Osteocyte (in vitro differentiated cells): ENCODE results near the gene MLLT3. TPM values are rescaled to one million over a fixed set of nuclear protein-coding genes. Genes with fewer than 3 reads are reported as not detected.

Source experiments
- DNase-seq: peaks from one replicate; pipeline ENCODE4 v3.0.0; 2021; ENCODE audit warnings: mixed read lengths; ENCODE audit not compliant: unreplicated experiment; ENCODE audit errors: extremely low spot score
- H3K27ac Mint-ChIP-seq: one replicate; pipeline ENCODE4 v1.8.0; 2021; ENCODE audit warnings: mild to moderate bottlenecking, mixed read lengths; ENCODE audit not compliant: unreplicated experiment
- H3K27me3 Mint-ChIP-seq: one replicate; pipeline ENCODE4 v1.8.0; 2021; ENCODE audit warnings: mixed read lengths; ENCODE audit not compliant: unreplicated experiment
- H3K36me3 Mint-ChIP-seq: one replicate; pipeline ENCODE4 v1.8.0; 2021; ENCODE audit warnings: mixed read lengths; ENCODE audit not compliant: unreplicated experiment
- H3K4me1 Mint-ChIP-seq: one replicate; pipeline ENCODE4 v1.8.0; 2021; ENCODE audit warnings: mixed read lengths; ENCODE audit not compliant: unreplicated experiment
- H3K4me3 Mint-ChIP-seq: one replicate; pipeline ENCODE4 v1.8.0; 2021; ENCODE audit warnings: mild to moderate bottlenecking, moderate library complexity, mixed read lengths; ENCODE audit not compliant: unreplicated experiment
- H3K9me3 Mint-ChIP-seq: one replicate; pipeline ENCODE4 v1.8.0; 2021; ENCODE audit warnings: mixed read lengths; ENCODE audit not compliant: unreplicated experiment
- total RNA-seq: library from RNA; stranded (reverse); gene quantifications from 2 replicates; pipeline ENCODE4 v1.2.1, GENCODE V29; 2021
- TF ChIP-seq, protein P1 (sequence below): fragments of 200-600 bp; sonication (generic); IDR thresholded peaks from 2 replicates; pipeline ENCODE4 v1.5.0; 2021; ENCODE audit warnings: antibody characterized with exemption, mild to moderate bottlenecking, moderate library complexity

MLLT3 gene
- total RNA-seq, 1 donor from 2014 or later: 19.5 TPM

- Mint-ChIP-seq H3K27me3 (no peaks in the 10 kb centered on the region), H3K4me1 (peaks cover 40% of the 10 kb centered on the region)
These were observed 241.8 kb downstream of the MLLT3 start for GRCh38 chr9:20380546-20380945.

DNA sequence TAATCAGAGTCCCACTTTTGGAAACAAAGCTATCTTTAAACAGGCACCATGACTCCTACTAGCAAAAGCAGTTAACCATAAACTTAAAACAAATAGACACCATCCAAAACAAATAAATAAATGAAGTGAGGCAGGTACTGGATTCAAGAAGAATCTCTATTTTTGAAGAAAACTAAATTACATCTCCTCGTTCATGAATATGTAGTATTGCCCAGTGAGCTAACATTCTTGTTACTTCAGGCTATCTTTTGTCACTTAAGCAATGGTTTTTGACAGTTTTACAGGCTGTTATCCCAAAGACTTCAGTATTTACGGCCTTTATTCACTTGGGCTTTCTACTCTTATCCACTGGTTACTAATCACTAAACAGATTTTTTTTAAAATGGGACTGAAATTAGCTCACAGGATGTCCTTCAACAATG is 242.5 kb downstream of the MLLT3 start:
- peaks cover 2% of the 10 kb centered on the region for H3K36me3 Mint-ChIP-seq

More at GRCh38 chr9:20380546-20380945, 241.8 kb downstream of the MLLT3 start:
- TF ChIP-seq, protein P1, sequence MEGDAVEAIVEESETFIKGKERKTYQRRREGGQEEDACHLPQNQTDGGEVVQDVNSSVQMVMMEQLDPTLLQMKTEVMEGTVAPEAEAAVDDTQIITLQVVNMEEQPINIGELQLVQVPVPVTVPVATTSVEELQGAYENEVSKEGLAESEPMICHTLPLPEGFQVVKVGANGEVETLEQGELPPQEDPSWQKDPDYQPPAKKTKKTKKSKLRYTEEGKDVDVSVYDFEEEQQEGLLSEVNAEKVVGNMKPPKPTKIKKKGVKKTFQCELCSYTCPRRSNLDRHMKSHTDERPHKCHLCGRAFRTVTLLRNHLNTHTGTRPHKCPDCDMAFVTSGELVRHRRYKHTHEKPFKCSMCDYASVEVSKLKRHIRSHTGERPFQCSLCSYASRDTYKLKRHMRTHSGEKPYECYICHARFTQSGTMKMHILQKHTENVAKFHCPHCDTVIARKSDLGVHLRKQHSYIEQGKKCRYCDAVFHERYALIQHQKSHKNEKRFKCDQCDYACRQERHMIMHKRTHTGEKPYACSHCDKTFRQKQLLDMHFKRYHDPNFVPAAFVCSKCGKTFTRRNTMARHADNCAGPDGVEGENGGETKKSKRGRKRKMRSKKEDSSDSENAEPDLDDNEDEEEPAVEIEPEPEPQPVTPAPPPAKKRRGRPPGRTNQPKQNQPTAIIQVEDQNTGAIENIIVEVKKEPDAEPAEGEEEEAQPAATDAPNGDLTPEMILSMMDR: no peak
- H3K27ac Mint-ChIP-seq: no peak overlapping the region
- no peak overlapping the region for H3K4me3 Mint-ChIP-seq
- DNase-seq: no peak
- H3K9me3 Mint-ChIP-seq: no peaks in the 10 kb centered on the region
- H3K36me3 Mint-ChIP-seq: peaks cover 2% of the 10 kb centered on the region

DNA sequence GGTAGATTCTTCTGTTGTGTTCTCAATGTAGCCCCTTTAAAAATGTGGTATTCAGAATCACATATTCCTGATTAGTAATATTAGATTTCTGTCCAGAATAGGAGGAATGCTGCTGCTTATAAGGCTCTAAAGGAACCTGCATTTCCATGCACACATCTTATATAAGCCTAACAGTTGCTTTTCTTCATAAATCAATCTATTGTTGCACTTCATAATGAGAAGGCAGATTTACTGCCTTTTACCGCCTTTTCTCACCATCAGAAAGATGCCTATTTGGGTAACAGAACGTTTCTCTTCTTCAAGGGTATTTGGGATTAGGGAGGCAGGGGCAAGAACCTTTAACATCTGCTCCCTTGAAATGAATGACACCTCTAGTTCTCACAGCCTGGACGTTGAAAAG is 243.4 kb downstream of the MLLT3 start:
- H3K27me3 Mint-ChIP-seq: no peaks in the 10 kb centered on the region
- H3K4me3 Mint-ChIP-seq: no peak overlapping the region
- H3K27ac Mint-ChIP-seq: no peak overlapping the region
- no peak for DNase-seq
- TF ChIP-seq, protein P1: no peak
- peaks cover 29% of the 10 kb centered on the region for H3K4me1 Mint-ChIP-seq
- H3K36me3 Mint-ChIP-seq: peaks cover 2% of the 10 kb centered on the region
- no peaks in the 10 kb centered on the region for H3K9me3 Mint-ChIP-seq

More for the DNA sequence above, 242.5 kb downstream of the MLLT3 start:
- Mint-ChIP-seq H3K4me3 (no peak overlapping the region), H3K27me3 (no peaks in the 10 kb centered on the region), H3K4me1 (peaks cover 38% of the 10 kb centered on the region), H3K9me3 (no peaks in the 10 kb centered on the region), H3K27ac (no peak overlapping the region)
- DNase-seq: no peak
- TF ChIP-seq, protein P1: no peak

DNA sequence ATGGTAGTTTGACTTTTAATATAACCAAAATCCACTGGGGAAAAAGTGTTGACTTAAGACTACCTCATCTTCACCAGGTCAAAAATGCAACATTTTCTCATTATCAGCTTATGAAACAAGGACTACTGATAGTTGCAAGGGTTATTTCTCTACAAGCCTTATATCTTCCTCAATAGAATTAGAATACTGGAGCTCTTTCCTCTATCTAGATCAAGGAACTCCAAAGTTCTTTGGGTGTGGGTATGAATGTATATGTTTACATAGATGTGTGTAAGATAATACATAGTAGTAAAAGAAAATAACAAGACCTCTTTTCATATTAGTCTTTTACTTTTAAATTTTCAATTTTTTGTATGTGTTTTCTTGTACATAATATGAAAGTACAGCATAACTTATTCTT is 244.5 kb downstream of the MLLT3 start:
- no peak overlapping the region for H3K4me3 Mint-ChIP-seq
- no peak for DNase-seq
- H3K27ac Mint-ChIP-seq: no peak overlapping the region
- H3K4me1 Mint-ChIP-seq: peaks cover 20% of the 10 kb centered on the region
- H3K27me3 Mint-ChIP-seq: no peaks in the 10 kb centered on the region
- TF ChIP-seq, protein P1: no peak
- no peaks in the 10 kb centered on the region for H3K9me3 Mint-ChIP-seq
- H3K36me3 Mint-ChIP-seq: peaks cover 2% of the 10 kb centered on the region

- Mint-ChIP-seq H3K36me3 (peaks cover 2% of the 10 kb centered on the region), H3K4me3 (no peak overlapping the region), H3K4me1 (peaks cover 11% of the 10 kb centered on the region), H3K27ac (no peak overlapping the region), H3K9me3 (peaks cover under 1% of the 10 kb centered on the region), H3K27me3 (no peaks in the 10 kb centered on the region)
- TF ChIP-seq, protein P1: no peak
- DNase-seq: no peak
These were observed 245.4 kb downstream of the MLLT3 start for GRCh38 chr9:20376731-20377375.
